Fibroblast of the aortic adventitia (primary cell): ENCODE data around the gene ZNF341. TPM values are rescaled to one million over a fixed set of nuclear protein-coding genes. Genes with fewer than 3 reads are reported as not detected.
A peak's percentile ranks its signal among the peaks of the same experiment; 100 is the strongest.
"Not testable (repeated sequence)": the region's sequence is repeated elsewhere in the genome, so short reads cannot be mapped to it uniquely, and the experiment has no call there.

Experiments
- DNase-seq: peaks from one replicate; pipeline ENCODE4 v3.0.0-alpha.2; 2010; ENCODE audit warnings: low read depth
- H3K4me3 ChIP-seq: 2 replicates; pipeline ENCODE4 v1.5.1; 2011; ENCODE audit warnings: low read depth, mild to moderate bottlenecking, control low read depth, low read length, moderate library complexity
- total RNA-seq: library from RNA; depleted of rRNA; stranded (reverse); fragments of >200 nt; gene quantifications from 2 replicates; pipeline ENCODE4 v1.2.3, GENCODE V29; 2012; ENCODE audit warnings: low replicate concordance
- TF ChIP-seq, protein P1 (sequence below): IDR thresholded peaks from 2 replicates; pipeline ENCODE4 v1.5.1; 2011; ENCODE audit warnings: mild to moderate bottlenecking, low read length, control low read depth, inconsistent platforms; ENCODE audit not compliant: insufficient read depth

ZNF341 gene
- total RNA-seq, 1 donor: 1.5 TPM

DNA sequence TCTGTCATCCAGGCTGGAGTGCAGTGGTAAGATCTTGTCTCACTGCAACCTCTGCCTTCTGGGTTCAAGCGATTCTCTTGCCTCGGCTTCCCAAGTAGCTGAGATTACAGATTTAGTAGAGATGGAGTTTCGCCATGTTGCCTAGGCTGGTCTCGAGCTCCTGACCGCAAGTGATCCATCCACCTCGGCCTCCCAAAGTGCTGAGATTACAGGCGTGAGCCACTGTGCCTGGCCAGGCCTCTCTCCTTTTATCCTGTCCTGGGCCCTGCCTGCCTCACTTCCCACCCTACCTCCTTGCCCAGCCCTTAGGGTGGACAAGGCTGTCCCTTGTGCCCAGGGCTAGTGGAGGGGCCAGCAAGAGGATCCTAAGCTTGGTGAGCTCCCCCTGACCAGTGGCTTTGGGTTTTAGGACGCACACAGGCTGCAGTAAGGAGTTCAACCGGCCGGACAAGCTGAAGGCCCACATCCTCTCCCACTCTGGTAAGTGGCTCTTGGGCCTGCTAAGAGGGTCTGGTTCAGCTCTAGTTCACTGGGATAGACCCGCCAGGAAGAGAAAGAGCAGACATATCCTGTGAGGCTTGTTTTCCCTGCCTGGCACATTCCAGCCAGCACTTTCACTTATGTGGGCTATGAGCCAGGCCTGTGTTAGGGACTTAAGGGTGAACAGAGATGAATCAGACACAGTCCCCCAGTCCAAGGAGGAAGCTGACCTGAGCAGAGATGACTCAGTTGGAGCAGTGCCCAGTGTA, 57.5 kb downstream of the ZNF341 start:
- no peak overlapping the region for H3K4me3 ChIP-seq
- DNase-seq: peak; percentile 95
- TF ChIP-seq, protein P1, sequence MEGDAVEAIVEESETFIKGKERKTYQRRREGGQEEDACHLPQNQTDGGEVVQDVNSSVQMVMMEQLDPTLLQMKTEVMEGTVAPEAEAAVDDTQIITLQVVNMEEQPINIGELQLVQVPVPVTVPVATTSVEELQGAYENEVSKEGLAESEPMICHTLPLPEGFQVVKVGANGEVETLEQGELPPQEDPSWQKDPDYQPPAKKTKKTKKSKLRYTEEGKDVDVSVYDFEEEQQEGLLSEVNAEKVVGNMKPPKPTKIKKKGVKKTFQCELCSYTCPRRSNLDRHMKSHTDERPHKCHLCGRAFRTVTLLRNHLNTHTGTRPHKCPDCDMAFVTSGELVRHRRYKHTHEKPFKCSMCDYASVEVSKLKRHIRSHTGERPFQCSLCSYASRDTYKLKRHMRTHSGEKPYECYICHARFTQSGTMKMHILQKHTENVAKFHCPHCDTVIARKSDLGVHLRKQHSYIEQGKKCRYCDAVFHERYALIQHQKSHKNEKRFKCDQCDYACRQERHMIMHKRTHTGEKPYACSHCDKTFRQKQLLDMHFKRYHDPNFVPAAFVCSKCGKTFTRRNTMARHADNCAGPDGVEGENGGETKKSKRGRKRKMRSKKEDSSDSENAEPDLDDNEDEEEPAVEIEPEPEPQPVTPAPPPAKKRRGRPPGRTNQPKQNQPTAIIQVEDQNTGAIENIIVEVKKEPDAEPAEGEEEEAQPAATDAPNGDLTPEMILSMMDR: no peak

DNA sequence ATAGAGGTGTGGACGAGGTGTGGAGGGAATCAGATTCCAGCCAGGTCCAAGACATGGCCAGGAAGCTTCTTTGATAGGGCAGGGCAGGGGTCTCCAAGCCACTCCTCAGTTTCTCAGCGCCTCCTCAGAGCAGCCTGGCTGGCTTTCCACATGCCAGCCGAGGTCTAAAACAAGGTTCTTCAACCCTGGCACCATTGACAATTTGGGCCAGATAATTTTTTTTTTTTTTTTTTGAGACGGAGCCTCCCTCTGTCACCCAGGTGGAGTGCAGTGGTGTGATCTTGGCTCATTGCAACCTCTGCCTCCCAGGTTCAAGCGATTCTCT, 58.0 kb downstream of the ZNF341 start:
- DNase-seq: no peak
- TF ChIP-seq, protein P1: no peak
- no peak overlapping the region for H3K4me3 ChIP-seq

DNA sequence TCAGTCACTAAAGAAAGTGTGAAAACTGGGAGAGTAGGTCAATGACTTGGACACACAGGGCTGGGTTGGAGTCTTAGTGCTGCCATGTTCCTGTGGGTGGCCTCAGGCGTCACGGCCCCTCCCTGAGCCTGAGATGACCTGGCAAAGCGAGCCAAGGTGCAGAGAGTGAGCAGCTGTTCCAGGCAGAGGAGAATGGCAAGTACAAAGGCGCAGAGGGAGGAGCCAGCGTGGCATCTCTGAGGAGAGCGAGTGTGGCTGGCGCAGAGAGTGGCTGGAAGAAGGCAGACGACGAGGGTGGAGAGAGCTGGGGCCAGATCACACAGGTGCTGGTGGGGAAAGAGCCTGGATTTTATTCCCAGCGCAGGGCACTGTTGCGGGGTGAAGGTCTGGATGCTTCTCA, 58.8 kb downstream of the ZNF341 start:
- DNase-seq: no peak
- H3K4me3 ChIP-seq: no peak overlapping the region
- TF ChIP-seq, protein P1: no peak

DNA sequence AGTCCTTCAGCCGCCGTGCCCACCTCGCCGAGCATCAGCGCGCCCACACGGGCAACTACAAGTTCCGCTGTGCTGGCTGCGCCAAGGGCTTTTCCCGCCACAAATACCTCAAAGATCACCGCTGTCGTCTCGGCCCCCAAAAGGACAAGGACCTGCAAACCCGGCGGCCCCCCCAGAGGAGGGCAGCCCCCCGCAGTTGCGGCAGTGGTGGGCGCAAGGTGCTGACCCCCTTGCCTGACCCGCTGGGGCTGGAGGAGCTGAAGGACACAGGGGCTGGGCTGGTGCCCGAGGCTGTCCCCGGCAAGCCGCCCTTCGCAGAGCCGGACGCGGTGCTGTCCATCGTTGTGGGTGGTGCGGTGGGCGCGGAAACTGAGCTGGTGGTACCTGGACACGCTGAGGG, 59.2 kb downstream of the ZNF341 start:
- no peak for DNase-seq
- H3K4me3 ChIP-seq: no peak overlapping the region
- TF ChIP-seq, protein P1: no peak

DNA sequence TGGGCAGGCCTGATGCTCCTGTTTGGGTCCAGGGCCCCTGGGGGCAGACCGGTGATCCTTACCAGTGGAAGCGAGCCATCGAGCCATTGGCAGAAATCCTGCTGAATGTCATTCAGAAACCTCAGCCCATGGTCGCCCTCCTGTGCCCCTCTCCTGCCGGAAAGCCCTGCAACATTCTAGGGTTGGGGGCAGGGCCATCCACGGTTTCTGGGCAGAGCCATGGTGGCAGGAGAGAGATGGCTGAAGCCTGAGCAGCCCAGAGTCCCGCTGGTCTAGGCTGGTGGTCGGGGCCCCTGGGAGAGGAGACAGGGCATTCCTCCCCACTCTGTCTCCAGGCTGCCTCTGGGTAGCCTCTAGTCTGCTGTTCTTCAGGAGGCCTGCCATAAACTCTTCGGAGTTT, 59.7 kb downstream of the ZNF341 start:
- H3K4me3 ChIP-seq: no peak overlapping the region
- TF ChIP-seq, protein P1: no peak
- DNase-seq: no peak

DNA sequence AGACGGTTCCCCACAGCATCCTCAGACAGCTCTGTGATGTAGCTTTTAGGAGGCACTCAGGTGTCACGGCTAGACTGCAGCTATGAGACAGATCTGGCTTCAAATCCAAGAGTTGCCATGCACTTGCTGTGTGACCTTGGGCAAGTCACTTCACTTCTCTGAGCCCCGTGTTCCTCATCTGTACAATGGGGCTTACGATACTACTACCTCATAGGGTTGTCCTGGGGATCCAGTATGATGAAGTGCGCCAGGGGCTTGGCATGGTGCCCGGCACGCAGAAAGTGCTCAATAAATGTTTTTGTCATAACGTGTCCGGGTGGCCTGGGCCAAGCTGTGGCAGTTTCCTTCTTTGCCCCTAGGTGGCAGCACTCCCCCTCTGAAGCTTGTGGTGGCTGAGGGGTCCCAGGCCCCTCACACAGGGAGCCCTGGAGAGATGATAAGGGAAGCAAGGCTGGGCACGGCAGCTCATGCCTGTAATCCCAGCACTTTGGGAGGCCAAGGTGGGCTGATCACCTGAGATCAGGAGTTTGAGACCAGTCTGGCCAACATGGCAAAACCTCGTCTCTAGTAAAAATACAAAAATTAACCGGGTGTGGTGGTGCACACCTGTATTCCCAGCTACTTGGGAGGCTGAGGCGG, 60.3 kb downstream of the ZNF341 start:
- TF ChIP-seq, protein P1: peak; percentile 77
- peak; percentile 52 for DNase-seq
- H3K4me3 ChIP-seq: no peak overlapping the region

DNA sequence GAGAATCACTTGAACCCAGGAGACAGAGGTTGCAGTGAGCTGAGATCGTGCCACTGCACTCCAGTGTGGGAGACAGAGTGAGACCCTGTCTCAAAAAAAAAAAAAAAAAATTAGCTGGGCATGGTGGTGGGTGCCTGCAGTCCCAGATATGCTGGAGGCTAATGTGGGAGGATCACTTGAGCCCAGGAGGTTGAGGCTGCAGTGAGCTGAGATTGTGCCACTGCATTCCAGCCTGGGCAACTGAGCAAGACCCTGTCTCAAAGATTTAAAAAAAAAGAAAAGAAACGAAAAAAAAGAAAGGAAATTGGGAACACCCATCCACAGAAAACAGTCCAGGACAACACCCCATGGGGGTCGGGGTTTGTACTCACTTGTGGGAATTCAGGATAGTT, 60.8 kb downstream of the ZNF341 start:
- DNase-seq, H3K4me3 ChIP-seq: not testable (repeated sequence)
